Mesenchymal stem cell (in vitro differentiated cells and primary cell): ENCODE data around the gene MITD1.

Experiments
- DNase-seq: peaks from one replicate; pipeline ENCODE4 v3.0.0-alpha.2; 2013
- H2AFZ ChIP-seq: one replicate; pipeline ENCODE4 v1.6.1; 2013; ENCODE audit warnings: low read depth, mild to moderate bottlenecking, control low read depth, inconsistent platforms, low read length, moderate library complexity
- H2AK5ac ChIP-seq: 2 replicates; pipeline ENCODE4 v1.6.1; 2013; ENCODE audit warnings: low read length, moderate library complexity, mild to moderate bottlenecking, inconsistent platforms; ENCODE audit not compliant: severe bottlenecking
- H2BK120ac ChIP-seq: one replicate; pipeline ENCODE4 v1.6.1; 2013; ENCODE audit warnings: low read depth, mild to moderate bottlenecking, inconsistent platforms, low read length, moderate library complexity
- H2BK12ac ChIP-seq, 2 experiments: one replicate each; pipeline ENCODE4 v1.6.1; 2013; ENCODE audit warnings: inconsistent platforms in 2 of 2, low read length in 2 of 2, mild to moderate bottlenecking in 2 of 2, moderate library complexity in 2 of 2, control low read depth in 1 of 2
- H2BK15ac ChIP-seq: one replicate; pipeline ENCODE4 v1.6.1; 2013; ENCODE audit warnings: mild to moderate bottlenecking, low read depth, inconsistent platforms; ENCODE audit not compliant: poor library complexity, severe bottlenecking
- H2BK5ac ChIP-seq: 2 replicates; pipeline ENCODE4 v1.6.1; 2013; ENCODE audit warnings: low read depth, mild to moderate bottlenecking, low read length, control low read depth, inconsistent platforms; ENCODE audit not compliant: poor library complexity, severe bottlenecking
- H3K14ac ChIP-seq, 2 experiments: one replicate each; pipeline ENCODE4 v1.6.1; 2013; ENCODE audit warnings: inconsistent platforms in 2 of 2, low read length in 2 of 2, control low read depth in 1 of 2, mild to moderate bottlenecking in 1 of 2, moderate library complexity in 1 of 2
- H3K18ac ChIP-seq, 2 experiments: one replicate each; pipeline ENCODE4 v1.6.1; 2013; ENCODE audit warnings: inconsistent platforms in 2 of 2, low read length in 2 of 2, control low read depth in 1 of 2, low read depth in 1 of 2, mild to moderate bottlenecking in 1 of 2
- H3K23ac ChIP-seq, 2 experiments: one replicate each; pipeline ENCODE4 v1.6.1; 2013; ENCODE audit warnings: inconsistent platforms in 2 of 2, low read length in 2 of 2, mild to moderate bottlenecking in 2 of 2, moderate library complexity in 2 of 2, control low read depth in 1 of 2
- H3K27ac ChIP-seq: 2 replicates; pipeline ENCODE4 v1.5.1; 2013; ENCODE audit warnings: mild to moderate bottlenecking, moderate library complexity, low read length, control low read depth, inconsistent platforms; ENCODE audit not compliant: poor library complexity, severe bottlenecking
- H3K27me3 ChIP-seq, 2 experiments: 2 replicates each; pipeline versions ENCODE4 v1.6.1 to v1.7.0; 2013; ENCODE audit warnings: low read length in 2 of 2, mild to moderate bottlenecking in 2 of 2, moderate library complexity in 2 of 2, control low read depth in 1 of 2, inconsistent platforms in 1 of 2; ENCODE audit not compliant: control insufficient read depth in 1 of 2, insufficient read depth in 1 of 2
- H3K36me3 ChIP-seq, 2 experiments: 2 replicates each; pipeline versions ENCODE4 v1.6.1 to v1.7.0; 2013; ENCODE audit warnings: low read length in 2 of 2, control low read depth in 1 of 2, inconsistent platforms in 1 of 2, low read depth in 1 of 2, mild to moderate bottlenecking in 1 of 2; ENCODE audit not compliant: insufficient read depth in 2 of 2, control insufficient read depth in 1 of 2
- H3K4ac ChIP-seq, 2 experiments: one replicate each; pipeline ENCODE4 v1.6.1; 2013; ENCODE audit warnings: inconsistent platforms in 2 of 2, low read length in 2 of 2, mild to moderate bottlenecking in 2 of 2, moderate library complexity in 2 of 2, control low read depth in 1 of 2, low read depth in 1 of 2
- H3K4me1 ChIP-seq: 2 replicates; pipeline ENCODE4 v1.6.1; 2013; ENCODE audit warnings: low read depth, low read length, control low read depth; ENCODE audit not compliant: control insufficient read depth, insufficient read depth
- H3K4me2 ChIP-seq: 2 replicates; pipeline ENCODE4 v1.6.1; 2013; ENCODE audit warnings: low read length, mild to moderate bottlenecking, inconsistent platforms; ENCODE audit not compliant: poor library complexity, severe bottlenecking
- H3K4me3 ChIP-seq, 2 experiments: 2 replicates each; pipeline versions ENCODE4 v1.5.1 to v1.7.0; 2013; ENCODE audit warnings: low read length in 2 of 2, mild to moderate bottlenecking in 2 of 2, control low read depth in 1 of 2, low read depth in 1 of 2; ENCODE audit not compliant: insufficient read depth in 1 of 2
- H3K79me1 ChIP-seq: replicated peaks from 2 replicates; pipeline ENCODE4 v1.6.1; 2013; ENCODE audit warnings: mild to moderate bottlenecking, control low read depth, low read length, inconsistent platforms; ENCODE audit not compliant: poor library complexity, severe bottlenecking
- H3K9ac ChIP-seq: 2 replicates; pipeline ENCODE4 v1.7.0; 2013; ENCODE audit warnings: mild to moderate bottlenecking, low read length, moderate library complexity
- H3K9me3 ChIP-seq: 2 replicates; pipeline ENCODE4 v1.7.0; 2013; ENCODE audit warnings: mild to moderate bottlenecking, low read length; ENCODE audit not compliant: control insufficient read depth
- H4K8ac ChIP-seq: one replicate; pipeline ENCODE4 v1.6.1; 2013; ENCODE audit warnings: inconsistent platforms, mild to moderate bottlenecking, low read length, moderate library complexity
- H4K91ac ChIP-seq: one replicate; pipeline ENCODE4 v1.6.1; 2013; ENCODE audit warnings: mild to moderate bottlenecking, low read length, inconsistent platforms
- WGBS: methylation state at CpG from one replicate; pipeline ENCODE4 v1.1.7; 2013; ENCODE audit warnings: mixed read lengths; 5-methylcytosine and 5-hydroxymethylcytosine counted together

The MITD1 gene

GRCh38 chr2:99166218-99166617 is 14.6 kb downstream of the MITD1 start:
- no peaks in the 10 kb centered on the region for H3K9me3 ChIP-seq
- H2BK15ac ChIP-seq: no peak overlapping the region
- no peak overlapping the region for H2AFZ ChIP-seq
- H3K27me3 ChIP-seq: no peaks in the 10 kb centered on the region
- DNase-seq: no peak
- H3K36me3 ChIP-seq: peaks cover 5 to 83% of the 10 kb centered on the region in 2 experiments
- H4K91ac ChIP-seq: no peak overlapping the region
- H3K4me3 ChIP-seq: no peak overlapping the region
- no peak overlapping the region for H3K4me2 ChIP-seq
- no peaks in the 10 kb centered on the region for H3K4me1 ChIP-seq
- H4K8ac ChIP-seq: no peak overlapping the region
- no peak overlapping the region for H2AK5ac ChIP-seq
- peaks cover 5% of the 10 kb centered on the region for H3K79me1 ChIP-seq
- no peak overlapping the region for H3K4ac ChIP-seq
- H3K27ac ChIP-seq: no peak overlapping the region
- H2BK5ac ChIP-seq: no peak overlapping the region
- WGBS: 92% methylated on average over 4 of the region's 5 CpGs
- no peak overlapping the region for H2BK120ac ChIP-seq
- no peak overlapping the region for H3K14ac ChIP-seq
- H3K18ac ChIP-seq: no peak overlapping the region
- no peak overlapping the region for H3K9ac ChIP-seq
- no peak overlapping the region for H2BK12ac ChIP-seq
- no peak overlapping the region for H3K23ac ChIP-seq

GRCh38 chr2:99159594-99159993 is 21.3 kb downstream of the MITD1 start:
- Histone ChIP-seq H3K14ac (no peak overlapping the region), H2BK12ac (no peak overlapping the region), H3K23ac (no peak overlapping the region), H3K4me3 (no peak overlapping the region), H2AK5ac (no peak overlapping the region), H3K9ac (no peak overlapping the region), H3K36me3 (peaks cover 0 to 61% of the 10 kb centered on the region in 2 experiments), H3K4me2 (no peak overlapping the region), H2BK120ac (no peak overlapping the region), H2BK5ac (no peak overlapping the region), H2BK15ac (no peak overlapping the region), H4K91ac (no peak overlapping the region), H2AFZ (no peak overlapping the region), H3K79me1 (peaks cover 10% of the 10 kb centered on the region), H3K4ac (no peak overlapping the region), H3K18ac (no peak overlapping the region), H3K27ac (no peak overlapping the region), H3K27me3 (no peaks in the 10 kb centered on the region), H4K8ac (no peak overlapping the region), H3K4me1 (no peaks in the 10 kb centered on the region), H3K9me3 (no peaks in the 10 kb centered on the region)
- DNase-seq: no peak
- 100% methylated on average over 4 of the region's 4 CpGs for WGBS

GRCh38 chr2:99158599-99158998 is 22.3 kb downstream of the MITD1 start:
- Histone ChIP-seq H3K36me3 (peaks cover 0 to 56% of the 10 kb centered on the region in 2 experiments), H4K8ac (no peak overlapping the region), H3K4me2 (no peak overlapping the region), H3K14ac (no peak overlapping the region), H3K27me3 (no peaks in the 10 kb centered on the region), H2BK5ac (no peak overlapping the region), H3K27ac (no peak overlapping the region), H3K23ac (no peak overlapping the region), H3K9me3 (no peaks in the 10 kb centered on the region), H3K79me1 (peaks cover 13% of the 10 kb centered on the region), H2BK12ac (no peak overlapping the region), H3K9ac (no peak overlapping the region), H3K4me3 (no peak overlapping the region), H4K91ac (no peak overlapping the region), H3K4me1 (peaks cover 2% of the 10 kb centered on the region), H3K4ac (no peak overlapping the region), H2AFZ (no peak overlapping the region), H2BK120ac (no peak overlapping the region), H2BK15ac (no peak overlapping the region), H2AK5ac (no peak overlapping the region), H3K18ac (no peak overlapping the region)
- no peak for DNase-seq
- WGBS: 100% methylated on average over 5 of the region's 5 CpGs

DNA sequence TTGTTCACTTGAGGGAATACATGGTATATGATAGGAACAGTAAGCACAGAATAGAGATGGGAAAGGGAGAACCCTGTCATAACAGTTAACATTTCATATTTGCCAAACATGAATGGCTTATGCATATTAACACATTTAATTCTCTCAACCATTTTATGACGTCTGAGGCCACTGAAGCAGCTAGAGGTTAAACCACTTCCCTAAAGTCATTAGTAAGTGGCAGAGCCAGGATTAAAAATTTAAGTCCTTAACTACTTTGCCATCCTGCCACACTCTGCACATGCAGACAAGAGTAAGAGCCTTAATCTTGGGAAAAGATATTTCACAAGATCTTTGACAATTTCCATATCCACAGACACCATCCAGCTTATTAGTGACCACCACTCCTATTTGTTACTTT is 24.0 kb downstream of the MITD1 start:
- no peak for DNase-seq
- H3K4me3 ChIP-seq: no peak overlapping the region
- H3K27me3 ChIP-seq: no peaks in the 10 kb centered on the region
- H3K9ac ChIP-seq: no peak overlapping the region
- peaks cover 18% of the 10 kb centered on the region for H3K79me1 ChIP-seq
- no peak overlapping the region for H3K27ac ChIP-seq
- H2BK120ac ChIP-seq: no peak overlapping the region
- no peak overlapping the region for H2BK5ac ChIP-seq
- H2BK12ac ChIP-seq: no peak overlapping the region
- no peak overlapping the region for H4K91ac ChIP-seq
- H3K23ac ChIP-seq: no peak overlapping the region
- peaks cover 0 to 45% of the 10 kb centered on the region in 2 experiments for H3K36me3 ChIP-seq
- no peaks in the 10 kb centered on the region for H3K9me3 ChIP-seq
- H2BK15ac ChIP-seq: no peak overlapping the region
- no peak overlapping the region for H2AK5ac ChIP-seq
- H3K4me2 ChIP-seq: no peak overlapping the region
- 85% methylated on average over 1 of the region's 1 CpG for WGBS
- H3K18ac ChIP-seq: no peak overlapping the region
- H3K4ac ChIP-seq: no peak overlapping the region
- no peak overlapping the region for H2AFZ ChIP-seq
- H3K4me1 ChIP-seq: peaks cover 2% of the 10 kb centered on the region
- H4K8ac ChIP-seq: no peak overlapping the region
- no peak overlapping the region for H3K14ac ChIP-seq
